Choroid plexus epithelial cell (primary cell): ENCODE data around the gene CCDC61.

Source experiments
- DNase-seq: peaks from one replicate; pipeline ENCODE4 v3.0.0-alpha.2; 2010; ENCODE audit warnings: low read depth
- H3K4me3 ChIP-seq: 2 replicates; pipeline ENCODE4 v1.5.1; 2011; ENCODE audit warnings: low read depth, mild to moderate bottlenecking, control low read depth, low read length, moderate library complexity
- TF ChIP-seq, protein P1 (sequence below): conservative IDR thresholded peaks from 2 replicates; pipeline ENCODE4 v1.5.1; 2011; ENCODE audit warnings: low read depth, mild to moderate bottlenecking, control low read depth, inconsistent platforms, low read length, moderate library complexity

Gene CCDC61, protein sequence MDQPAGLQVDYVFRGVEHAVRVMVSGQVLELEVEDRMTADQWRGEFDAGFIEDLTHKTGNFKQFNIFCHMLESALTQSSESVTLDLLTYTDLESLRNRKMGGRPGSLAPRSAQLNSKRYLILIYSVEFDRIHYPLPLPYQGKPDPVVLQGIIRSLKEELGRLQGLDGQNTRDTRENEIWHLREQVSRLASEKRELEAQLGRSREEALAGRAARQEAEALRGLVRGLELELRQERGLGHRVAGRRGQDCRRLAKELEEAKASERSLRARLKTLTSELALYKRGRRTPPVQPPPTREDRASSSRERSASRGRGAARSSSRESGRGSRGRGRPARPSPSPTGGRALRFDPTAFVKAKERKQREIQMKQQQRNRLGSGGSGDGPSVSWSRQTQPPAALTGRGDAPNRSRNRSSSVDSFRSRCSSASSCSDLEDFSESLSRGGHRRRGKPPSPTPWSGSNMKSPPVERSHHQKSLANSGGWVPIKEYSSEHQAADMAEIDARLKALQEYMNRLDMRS

DNA sequence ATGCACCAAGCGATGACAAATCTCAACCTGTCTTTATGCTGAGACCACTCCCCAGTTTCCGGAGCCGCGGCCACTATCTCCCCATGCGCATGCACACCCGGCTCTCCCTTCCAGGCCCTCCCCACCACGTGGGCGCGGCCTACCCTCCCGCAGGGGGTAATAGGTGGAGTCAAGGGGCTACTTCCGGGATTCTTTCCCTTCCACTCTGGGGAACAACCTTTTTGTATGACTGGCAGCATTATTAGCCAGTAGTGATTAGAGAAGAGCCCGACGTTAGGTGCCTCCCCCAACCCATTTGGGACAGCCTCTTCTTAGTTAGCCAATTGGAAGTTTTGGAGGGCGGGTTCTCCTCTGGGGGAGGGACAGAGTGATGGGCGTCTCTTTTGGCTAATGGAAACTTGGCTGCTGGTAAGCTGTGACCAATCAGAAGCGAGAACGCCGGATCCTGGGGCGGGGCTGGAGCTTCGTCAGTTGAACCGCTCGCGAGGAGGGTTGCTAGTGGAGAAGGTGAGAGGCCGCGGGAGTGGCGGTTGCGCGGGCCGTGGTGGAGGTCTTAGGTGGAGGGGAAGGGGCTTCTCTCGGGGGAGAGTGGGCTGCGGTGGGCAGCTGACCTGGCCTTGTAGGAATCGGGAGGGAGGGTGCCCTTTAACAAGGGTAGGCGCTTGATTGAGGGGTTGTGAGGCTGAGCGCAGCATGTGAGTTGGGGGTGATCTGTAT, at the start of gene CCDC61:
Gene CCDC61 (plus strand): TSS at position 470 of the 717 bp plus-strand sequence. CDS start 7,552 bp downstream, outside the sequence.
- TF ChIP-seq, protein P1, sequence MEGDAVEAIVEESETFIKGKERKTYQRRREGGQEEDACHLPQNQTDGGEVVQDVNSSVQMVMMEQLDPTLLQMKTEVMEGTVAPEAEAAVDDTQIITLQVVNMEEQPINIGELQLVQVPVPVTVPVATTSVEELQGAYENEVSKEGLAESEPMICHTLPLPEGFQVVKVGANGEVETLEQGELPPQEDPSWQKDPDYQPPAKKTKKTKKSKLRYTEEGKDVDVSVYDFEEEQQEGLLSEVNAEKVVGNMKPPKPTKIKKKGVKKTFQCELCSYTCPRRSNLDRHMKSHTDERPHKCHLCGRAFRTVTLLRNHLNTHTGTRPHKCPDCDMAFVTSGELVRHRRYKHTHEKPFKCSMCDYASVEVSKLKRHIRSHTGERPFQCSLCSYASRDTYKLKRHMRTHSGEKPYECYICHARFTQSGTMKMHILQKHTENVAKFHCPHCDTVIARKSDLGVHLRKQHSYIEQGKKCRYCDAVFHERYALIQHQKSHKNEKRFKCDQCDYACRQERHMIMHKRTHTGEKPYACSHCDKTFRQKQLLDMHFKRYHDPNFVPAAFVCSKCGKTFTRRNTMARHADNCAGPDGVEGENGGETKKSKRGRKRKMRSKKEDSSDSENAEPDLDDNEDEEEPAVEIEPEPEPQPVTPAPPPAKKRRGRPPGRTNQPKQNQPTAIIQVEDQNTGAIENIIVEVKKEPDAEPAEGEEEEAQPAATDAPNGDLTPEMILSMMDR = no peak
- H3K4me3 ChIP-seq = peak within 1 kb of the TSS; percentile 88
- peak; percentile 100 for DNase-seq

DNA sequence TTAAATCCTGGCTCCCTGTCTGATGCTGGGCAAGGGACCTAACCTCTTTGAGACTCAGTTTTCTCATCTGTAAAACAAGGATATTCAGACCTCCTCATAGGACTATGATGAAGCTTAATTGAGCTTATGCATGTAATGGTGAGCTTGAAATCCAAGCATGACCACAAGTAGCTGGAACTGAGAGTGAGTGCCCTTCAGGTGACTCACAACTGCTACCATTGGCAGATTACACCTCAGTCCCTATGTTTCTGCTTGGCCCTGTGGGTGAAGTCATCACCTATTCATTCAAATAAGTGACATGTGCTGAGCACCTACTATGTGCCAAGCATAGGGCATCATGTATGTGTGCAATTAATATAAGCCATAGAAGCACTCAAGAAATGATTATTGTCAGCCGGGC, 47.3 kb upstream of the CCDC61 start:
- H3K4me3 ChIP-seq = no peak overlapping the region

DNA sequence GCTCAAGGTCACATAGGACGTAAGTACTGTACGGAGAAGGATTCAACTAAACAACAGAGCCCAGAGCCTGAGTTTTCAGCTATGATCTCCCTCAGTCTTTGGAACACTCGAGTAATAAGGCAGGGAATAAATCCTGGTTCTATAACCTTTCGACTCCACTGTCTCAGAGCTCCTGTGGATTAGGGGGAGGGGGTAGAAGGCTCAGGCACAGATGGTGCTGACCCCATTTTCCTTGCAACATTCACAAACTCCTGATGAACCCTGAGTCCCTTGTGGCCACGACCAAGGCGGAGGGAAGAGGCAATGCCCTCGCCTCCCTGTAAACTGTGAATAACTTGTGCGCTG, 43.0 kb upstream of the CCDC61 start:
- no peak overlapping the region for H3K4me3 ChIP-seq
- TF ChIP-seq, protein P1 = no peak
- DNase-seq = no peak

More for the DNA sequence above, 47.3 kb upstream of the CCDC61 start:
- TF ChIP-seq, protein P1 = no peak
- peak; percentile 7 for DNase-seq

DNA sequence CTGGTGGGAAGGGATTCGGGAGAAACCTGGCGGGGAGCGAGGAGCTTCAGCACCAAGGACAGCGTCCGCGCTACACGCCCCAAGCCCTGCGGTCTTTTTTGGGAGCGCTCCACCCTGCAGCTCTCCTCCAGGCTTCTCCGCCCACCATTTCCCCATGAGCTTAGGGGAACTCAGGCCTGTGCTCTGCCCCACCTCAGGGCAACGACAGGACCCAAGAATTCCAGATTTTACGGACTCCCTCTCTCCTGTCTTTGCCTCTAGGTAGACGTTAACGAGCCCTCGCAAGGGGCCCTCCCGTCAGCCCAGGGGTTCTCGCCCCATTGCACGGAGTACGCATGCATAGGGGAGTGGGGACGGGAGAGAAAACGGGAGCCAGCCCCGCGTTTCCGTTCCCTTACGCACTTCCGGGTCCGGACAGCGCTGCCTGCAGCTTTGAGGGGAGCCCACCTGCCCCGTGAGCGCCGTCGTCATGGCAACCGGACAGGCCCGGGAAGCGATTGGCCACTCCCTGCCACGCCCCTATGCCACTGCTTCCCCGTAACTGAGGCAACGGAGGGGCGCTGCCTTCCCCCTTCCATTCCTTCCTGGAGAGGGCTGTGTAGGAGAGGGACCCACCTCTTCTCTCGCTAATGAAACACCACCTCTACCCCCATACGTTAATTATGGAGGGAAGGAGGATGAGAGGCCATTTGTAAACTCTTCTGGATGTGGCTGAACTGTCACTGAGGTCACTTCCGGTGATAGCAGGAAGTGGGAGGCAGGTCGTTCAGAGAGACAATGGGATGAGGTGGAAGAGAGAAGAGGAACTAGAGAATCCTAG, 42.4 kb upstream of the CCDC61 start:
- peak; percentile 48 for DNase-seq
- H3K4me3 ChIP-seq = no peak overlapping the region
- TF ChIP-seq, protein P1 = no peak

DNA sequence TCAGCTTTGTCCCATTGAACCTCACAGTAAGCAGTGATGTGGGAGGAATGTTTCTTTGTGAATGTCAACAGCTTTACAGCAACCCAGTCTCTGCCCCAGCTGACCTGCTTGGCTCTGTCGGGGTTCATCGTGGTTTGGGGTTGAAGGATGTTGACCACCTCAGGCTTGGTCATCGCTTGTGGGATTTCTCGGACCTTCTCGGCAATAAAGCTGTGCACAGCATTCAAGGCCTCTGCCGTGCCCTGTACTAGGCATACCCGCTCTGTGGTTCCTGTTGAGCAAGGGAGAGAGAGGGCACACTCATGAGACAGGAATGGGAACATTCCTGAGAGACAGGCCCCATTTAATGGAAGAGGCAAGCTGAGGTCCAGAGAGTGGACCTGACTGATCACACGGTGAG, 41.6 kb upstream of the CCDC61 start:
- TF ChIP-seq, protein P1 = no peak
- no peak for DNase-seq
- no peak overlapping the region for H3K4me3 ChIP-seq

DNA sequence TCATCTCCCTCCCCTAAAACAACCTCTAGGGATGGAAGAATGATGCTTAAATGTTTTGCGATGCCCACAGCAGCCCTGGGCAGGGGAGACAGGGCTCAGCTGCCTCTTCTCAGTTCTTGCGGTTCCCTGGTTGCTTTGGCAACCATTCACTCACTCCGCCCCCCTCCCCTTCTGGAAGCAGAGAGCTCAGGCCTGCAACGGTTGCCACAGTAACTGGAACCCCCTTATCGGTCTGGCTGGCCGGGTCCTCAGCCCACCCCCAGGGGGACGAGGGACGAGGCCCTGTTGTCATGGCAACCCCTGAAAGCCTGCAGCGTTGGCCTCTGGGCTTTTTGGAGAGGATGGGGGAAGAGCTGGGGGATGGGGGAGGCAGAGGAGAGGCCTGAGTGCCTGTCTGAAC, 41.1 kb upstream of the CCDC61 start:
- no peak for DNase-seq
- no peak overlapping the region for H3K4me3 ChIP-seq
- TF ChIP-seq, protein P1 = no peak
